ENCODE results near the gene NAGPA. TPM values are rescaled to one million over a fixed set of nuclear protein-coding genes. Genes with fewer than 3 reads are reported as not detected.

Gene NAGPA
- total RNA-seq, 1 experiment from 2014 or later: 12.5 TPM

- peaks cover 7% of the 10 kb centered on the region for H3K9me3 Mint-ChIP-seq
- peak; percentile 53 for DNase-seq (ENCODE audit: low spot score)
- H3K36me3 Mint-ChIP-seq: no peaks in the 10 kb centered on the region
- peaks cover 41% of the 10 kb centered on the region for H3K27me3 Mint-ChIP-seq (ENCODE audit: low read depth)
- CTCF ChIA-PET: interaction anchor here (1.2 to 1.5 kb wide), 2 partner anchors 37 to 71 kb away, joined by 3 to 4 read pairs; no protein-coding TSS in a partner anchor
- no peaks in the 10 kb centered on the region for H3K4me1 Mint-ChIP-seq
- ATAC-seq: peak; percentile 93
- peak overlapping the region; percentile 58 for H3K4me3 Mint-ChIP-seq
- POLR2A ChIA-PET: no interaction called here
- H3K27ac Mint-ChIP-seq: no peak overlapping the region
- TF ChIP-seq AFF4 (CRISPR knock-in tag; IDR thresholded peaks at IDR 0.05; ENCODE audit: borderline replicate concordance) (no peak), ESRRA (CRISPR knock-in tag; IDR thresholded peaks at IDR 0.05; ENCODE audit: borderline replicate concordance) (no peak), ERG (CRISPR knock-in tag; IDR thresholded peaks at IDR 0.05) (no peak), STAT6 (CRISPR knock-in tag; conservative IDR thresholded peaks at IDR 0.05; ENCODE audit: low read depth) (no peak), RELA (CRISPR knock-in tag; IDR thresholded peaks at IDR 0.05; ENCODE audit: borderline replicate concordance) (peak; percentile 91), SP1 (CRISPR knock-in tag; conservative IDR thresholded peaks at IDR 0.05) (no peak), RORB (CRISPR knock-in tag; IDR thresholded peaks at IDR 0.05) (no peak), MYBL2 (CRISPR knock-in tag; IDR thresholded peaks at IDR 0.05) (peak; percentile 50; the same call in 1 of the 2 replicates), TEAD1 (CRISPR knock-in tag; IDR thresholded peaks at IDR 0.05) (no peak), KAT7 (CRISPR knock-in tag; IDR thresholded peaks at IDR 0.05; ENCODE audit: borderline replicate concordance) (no peak), E2F5 (CRISPR knock-in tag; IDR thresholded peaks at IDR 0.05) (peak; percentile 81), EMX1 (CRISPR knock-in tag; IDR thresholded peaks at IDR 0.05) (no peak), IRF2 (CRISPR knock-in tag; IDR thresholded peaks at IDR 0.05; ENCODE audit: borderline replicate concordance, low read depth) (no peak), ZNF423 (CRISPR knock-in tag; IDR thresholded peaks at IDR 0.05) (no peak), ZNF396 (CRISPR knock-in tag; IDR thresholded peaks at IDR 0.05; ENCODE audit: borderline replicate concordance) (no peak), NR1H2 (CRISPR knock-in tag; IDR thresholded peaks at IDR 0.05) (peak; percentile 56; the same call in 1 of the 2 replicates), HMGA2 (CRISPR knock-in tag; IDR thresholded peaks at IDR 0.05) (no peak), JUN (CRISPR knock-in tag; IDR thresholded peaks at IDR 0.05) (no peak), ELF4 (CRISPR knock-in tag; IDR thresholded peaks at IDR 0.05; ENCODE audit: low read depth) (0 out of 2 replicates have a peak, but pooled peaks have one; percentile 51)
- TF ChIP-seq, protein P1, sequence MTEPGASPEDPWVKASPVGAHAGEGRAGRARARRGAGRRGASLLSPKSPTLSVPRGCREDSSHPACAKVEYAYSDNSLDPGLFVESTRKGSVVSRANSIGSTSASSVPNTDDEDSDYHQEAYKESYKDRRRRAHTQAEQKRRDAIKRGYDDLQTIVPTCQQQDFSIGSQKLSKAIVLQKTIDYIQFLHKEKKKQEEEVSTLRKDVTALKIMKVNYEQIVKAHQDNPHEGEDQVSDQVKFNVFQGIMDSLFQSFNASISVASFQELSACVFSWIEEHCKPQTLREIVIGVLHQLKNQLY (CRISPR knock-in tag; IDR thresholded peaks at IDR 0.05): no peak
- TF ChIP-seq, protein P2, sequence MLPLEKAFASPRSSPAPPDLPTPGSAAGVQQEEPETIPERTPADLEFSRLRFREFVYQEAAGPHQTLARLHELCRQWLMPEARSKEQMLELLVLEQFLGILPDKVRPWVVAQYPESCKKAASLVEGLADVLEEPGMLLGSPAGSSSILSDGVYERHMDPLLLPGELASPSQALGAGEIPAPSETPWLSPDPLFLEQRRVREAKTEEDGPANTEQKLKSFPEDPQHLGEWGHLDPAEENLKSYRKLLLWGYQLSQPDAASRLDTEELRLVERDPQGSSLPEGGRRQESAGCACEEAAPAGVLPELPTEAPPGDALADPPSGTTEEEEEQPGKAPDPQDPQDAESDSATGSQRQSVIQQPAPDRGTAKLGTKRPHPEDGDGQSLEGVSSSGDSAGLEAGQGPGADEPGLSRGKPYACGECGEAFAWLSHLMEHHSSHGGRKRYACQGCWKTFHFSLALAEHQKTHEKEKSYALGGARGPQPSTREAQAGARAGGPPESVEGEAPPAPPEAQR (CRISPR knock-in tag; IDR thresholded peaks at IDR 0.05): no peak
- TF ChIP-seq, protein P3, sequence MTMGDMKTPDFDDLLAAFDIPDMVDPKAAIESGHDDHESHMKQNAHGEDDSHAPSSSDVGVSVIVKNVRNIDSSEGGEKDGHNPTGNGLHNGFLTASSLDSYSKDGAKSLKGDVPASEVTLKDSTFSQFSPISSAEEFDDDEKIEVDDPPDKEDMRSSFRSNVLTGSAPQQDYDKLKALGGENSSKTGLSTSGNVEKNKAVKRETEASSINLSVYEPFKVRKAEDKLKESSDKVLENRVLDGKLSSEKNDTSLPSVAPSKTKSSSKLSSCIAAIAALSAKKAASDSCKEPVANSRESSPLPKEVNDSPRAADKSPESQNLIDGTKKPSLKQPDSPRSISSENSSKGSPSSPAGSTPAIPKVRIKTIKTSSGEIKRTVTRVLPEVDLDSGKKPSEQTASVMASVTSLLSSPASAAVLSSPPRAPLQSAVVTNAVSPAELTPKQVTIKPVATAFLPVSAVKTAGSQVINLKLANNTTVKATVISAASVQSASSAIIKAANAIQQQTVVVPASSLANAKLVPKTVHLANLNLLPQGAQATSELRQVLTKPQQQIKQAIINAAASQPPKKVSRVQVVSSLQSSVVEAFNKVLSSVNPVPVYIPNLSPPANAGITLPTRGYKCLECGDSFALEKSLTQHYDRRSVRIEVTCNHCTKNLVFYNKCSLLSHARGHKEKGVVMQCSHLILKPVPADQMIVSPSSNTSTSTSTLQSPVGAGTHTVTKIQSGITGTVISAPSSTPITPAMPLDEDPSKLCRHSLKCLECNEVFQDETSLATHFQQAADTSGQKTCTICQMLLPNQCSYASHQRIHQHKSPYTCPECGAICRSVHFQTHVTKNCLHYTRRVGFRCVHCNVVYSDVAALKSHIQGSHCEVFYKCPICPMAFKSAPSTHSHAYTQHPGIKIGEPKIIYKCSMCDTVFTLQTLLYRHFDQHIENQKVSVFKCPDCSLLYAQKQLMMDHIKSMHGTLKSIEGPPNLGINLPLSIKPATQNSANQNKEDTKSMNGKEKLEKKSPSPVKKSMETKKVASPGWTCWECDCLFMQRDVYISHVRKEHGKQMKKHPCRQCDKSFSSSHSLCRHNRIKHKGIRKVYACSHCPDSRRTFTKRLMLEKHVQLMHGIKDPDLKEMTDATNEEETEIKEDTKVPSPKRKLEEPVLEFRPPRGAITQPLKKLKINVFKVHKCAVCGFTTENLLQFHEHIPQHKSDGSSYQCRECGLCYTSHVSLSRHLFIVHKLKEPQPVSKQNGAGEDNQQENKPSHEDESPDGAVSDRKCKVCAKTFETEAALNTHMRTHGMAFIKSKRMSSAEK (CRISPR knock-in tag; IDR thresholded peaks at IDR 0.05; ENCODE audit: borderline replicate concordance): no peak
Observed at GRCh38 chr16:4987580-4988374, 46.0 kb downstream of the NAGPA start.

Data from WTC11 (cell line).